Superior temporal gyrus (tissue), 1 donor: ENCODE data around the gene CEP131.
A peak's percentile ranks its signal among the peaks of the same experiment; 100 is the strongest.
"Not testable (repeated sequence)": the region's sequence is repeated elsewhere in the genome, so short reads cannot be mapped to it uniquely, and the experiment has no call there.

Experiments used
- DNase-seq: peaks from one replicate; pipeline ENCODE4 v3.0.0-alpha.2; 2016; ENCODE audit errors: extremely low spot score

The CEP131 gene

DNA sequence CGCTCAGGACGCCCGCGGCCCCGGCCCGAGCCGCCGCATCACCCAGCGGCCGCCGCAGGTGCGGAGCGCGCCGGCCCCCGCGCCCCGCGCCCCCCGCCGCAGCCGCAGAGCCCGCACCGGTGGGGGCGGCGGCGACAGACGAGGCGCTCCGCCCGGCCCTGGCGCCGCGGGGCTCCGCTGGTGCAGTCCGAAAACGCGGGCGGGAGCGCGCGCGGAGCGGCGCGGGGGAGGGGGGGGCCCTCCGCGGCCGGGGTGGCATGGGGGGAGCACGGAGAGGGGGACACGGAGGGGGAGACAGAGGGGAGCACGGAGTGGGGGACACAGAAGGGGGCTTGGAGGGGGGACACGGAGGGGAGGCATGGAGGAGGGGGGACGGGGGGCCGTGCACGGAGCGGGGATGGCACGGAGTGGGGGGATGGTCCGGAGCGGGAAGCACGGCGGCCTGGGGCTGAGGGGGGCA is 56.7 kb downstream of the CEP131 start, which contains the start of gene AATK:
AATK (minus strand) TSS at position 189 of the 460 bp plus-strand sequence. CDS start 229 bp downstream, outside the sequence.
- no peak for DNase-seq

DNA sequence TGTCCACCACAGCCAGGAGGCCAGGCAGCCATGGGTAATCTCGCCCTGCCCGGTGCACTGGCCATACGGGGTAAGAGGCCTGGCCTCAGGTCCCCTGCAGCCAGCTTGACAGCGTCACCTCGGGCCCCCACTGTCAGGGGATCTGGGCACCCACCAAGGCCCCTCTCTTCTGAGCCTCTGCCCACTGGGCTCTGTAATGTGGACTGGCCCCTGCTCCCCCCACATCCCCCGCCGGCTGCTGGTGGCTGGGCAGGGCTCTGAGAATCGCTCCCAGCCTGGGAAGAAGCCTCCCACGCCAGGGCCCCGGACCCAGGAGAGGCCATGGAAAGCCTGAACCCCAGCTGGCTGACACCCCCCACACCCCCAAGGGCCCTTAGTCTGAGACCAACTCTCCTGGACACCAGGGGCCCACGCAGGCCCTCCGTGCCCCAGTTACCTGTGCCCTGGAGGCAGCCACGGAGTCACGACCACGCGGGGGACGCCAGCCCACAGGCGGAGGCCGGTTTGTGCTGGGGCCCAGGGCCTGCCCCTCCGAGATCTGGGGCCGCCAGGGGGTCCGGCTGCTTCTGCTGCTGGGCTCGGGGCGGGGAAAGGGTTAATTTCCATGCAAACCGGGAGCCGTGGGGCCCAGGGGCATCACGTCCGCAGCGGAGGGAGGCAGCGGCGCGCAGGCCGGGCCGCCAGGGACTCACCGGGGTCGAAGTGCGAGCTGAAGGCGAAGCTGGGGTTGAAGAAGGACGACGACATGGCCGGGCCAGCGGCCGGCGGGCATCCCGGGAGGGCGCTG is 57.3 kb downstream of the CEP131 start, which contains the start of gene PVALEF:
PVALEF (plus strand) TSS at position 262 of the 787 bp plus-strand sequence. CDS start 15,720 bp downstream, outside the sequence.
- DNase-seq, result no peak

DNA sequence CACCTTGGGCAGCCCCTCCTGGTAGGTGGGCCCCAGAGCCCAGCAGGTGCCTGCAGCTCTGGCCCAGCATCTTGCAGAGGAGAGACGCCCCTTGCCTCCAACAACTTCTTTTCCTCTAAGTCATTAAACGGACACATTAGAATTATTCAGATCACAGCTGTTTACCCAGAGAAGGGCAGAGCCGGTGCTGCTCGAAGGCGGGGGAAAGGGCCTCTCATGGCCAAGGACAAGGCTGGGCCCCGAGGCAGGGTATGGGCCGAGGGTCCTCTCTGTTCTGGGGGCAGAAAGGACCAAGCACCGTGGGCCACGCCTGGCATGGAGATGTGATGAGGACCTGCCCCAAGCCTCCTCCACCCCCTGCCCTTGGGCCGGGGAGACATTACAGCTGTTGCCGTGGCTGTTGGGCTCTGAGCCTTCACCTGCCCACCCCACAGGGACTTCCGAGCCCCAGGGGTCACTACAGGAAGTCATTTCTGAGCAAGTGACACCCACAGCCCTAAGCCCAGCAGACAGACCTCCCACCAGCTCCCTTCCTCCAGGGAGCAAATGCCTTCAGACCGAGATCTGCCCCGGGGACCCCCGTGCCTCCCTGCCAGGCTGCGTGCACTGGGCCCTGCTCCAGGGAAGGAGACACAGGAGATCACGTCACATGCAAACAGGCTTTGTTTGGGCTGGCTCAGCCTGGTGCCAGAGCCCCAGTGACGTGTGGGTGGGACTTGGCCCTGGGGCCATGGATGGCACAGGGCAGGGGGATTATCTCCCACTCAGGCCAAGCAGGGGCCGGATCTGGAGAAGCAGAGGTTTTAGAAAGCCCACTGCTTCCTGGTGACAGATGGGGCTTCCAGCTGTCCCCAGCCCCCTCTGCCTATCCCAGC is 58.2 kb downstream of the CEP131 start:
- DNase-seq, result peak; percentile 79

DNA sequence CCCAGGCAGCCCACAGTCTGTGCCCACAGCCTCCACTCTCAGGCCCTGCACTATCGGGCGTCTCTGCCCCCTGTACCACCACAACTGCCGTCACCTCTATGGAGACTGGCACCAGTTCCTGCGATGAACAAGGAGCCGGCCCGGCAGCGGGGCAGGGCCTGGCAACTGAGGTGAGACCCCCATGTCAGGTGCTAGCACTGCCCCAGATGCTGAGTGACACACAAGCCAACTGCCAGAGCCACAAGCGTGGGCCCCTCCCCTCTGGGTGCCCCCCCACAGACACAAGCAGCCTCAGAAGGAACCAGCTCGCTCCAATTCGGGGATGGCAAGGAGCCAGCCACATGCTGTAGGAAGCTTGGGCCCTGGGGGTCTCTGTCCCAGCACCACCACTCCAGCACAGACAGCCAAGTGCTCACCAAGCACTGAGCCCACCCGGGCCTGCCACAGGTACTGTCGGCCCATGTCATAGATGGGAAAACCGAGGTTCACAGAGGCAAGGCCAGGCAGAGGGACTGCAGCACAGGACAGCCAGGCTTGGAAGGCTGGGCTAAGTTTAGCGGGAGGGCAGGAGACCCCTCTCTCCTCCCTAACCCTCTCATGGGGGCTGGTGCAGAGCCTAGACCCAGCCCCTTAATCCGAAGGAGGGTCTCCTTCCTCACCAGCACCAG is 58.9 kb downstream of the CEP131 start:
- no peak for DNase-seq

DNA sequence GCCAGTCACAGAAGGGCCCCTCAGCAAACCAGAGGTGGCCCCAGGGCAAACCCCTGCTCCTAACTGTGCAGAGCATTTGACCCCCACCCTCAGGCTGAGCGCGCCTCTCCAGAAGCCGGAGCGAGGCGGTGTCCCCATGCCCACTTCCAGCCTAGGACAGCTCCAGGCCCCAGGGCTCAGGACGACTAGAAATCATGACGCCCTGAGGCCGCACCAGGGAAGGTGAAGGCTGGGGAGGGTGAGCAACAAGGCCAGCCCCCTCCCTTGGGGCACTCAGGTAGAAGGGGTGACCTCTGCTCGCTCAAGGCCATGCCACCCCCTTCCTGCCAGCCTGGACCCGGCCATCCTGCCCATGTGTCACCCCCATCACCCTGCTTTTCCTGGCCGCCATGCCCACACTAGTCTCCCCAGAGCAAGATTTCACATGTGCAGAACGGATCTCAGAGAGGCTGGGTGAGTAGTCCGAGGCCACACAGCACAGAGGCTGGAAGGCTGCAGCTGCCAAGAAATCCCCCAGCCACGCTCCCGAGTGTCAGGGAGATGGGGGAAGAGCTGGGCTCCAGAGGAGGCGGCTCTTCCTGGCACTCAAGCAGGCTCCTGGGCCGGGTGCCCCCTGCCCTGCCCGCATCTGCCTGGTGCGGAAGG is 59.6 kb downstream of the CEP131 start:
- no peak for DNase-seq

DNA sequence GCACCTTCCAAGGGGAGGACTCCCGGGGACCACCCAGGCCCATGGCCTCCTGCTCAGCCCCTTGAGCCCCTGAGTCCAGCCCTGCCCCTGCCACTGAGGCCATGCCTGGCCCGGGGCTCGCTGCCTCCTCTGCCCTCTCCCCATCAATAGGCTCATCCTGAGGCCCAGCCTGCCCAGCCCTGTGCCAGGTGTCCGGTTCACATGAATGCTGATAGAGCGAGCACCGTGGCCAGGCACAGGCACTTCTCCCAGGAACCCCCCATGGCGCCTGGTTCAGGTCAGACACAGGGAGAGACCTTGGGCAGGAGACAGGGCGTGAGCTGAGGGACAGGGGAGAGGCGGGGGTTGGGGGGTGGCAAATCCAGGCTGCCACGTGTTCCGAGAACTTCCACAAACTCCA is 60.3 kb downstream of the CEP131 start:
- no peak for DNase-seq

DNA sequence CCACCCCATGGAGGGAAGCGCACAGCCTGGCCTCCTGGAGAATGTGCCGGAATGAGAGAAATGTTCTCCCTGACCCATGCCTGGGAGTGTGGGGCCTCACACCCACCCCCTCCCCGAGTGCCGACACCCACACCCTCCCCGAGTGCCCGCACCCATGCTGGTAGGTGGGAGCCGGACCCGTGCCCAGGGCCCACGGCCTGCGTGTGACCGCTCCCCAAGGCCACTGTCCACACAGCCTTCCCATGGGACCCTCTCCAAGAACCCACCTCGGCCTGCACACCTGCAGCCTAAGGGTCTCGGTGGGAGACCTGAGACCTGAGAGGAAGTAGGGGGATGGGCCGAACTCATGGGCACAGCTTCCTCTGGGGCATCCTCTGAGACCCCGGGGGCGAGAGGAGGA is 60.8 kb downstream of the CEP131 start:
- DNase-seq, result no peak

DNA sequence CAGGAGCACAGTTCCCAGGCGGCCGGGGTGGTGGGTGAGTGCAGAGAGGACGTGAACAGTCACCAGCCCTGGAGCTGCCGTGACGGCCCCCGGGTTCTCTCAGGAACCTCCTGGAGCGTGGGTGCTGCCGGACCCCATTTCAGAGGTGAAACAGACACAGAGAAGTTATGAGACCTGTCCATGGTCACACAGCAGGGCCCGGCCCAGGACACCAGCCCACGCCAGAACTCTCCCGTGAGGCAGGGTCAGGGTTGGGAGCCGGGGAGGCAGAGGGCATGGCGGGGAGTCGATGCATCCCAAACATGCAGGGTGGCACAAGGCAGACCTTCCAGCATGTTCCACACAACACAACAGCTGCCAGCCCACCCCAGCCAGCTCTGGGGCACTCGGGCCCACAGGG is 61.2 kb downstream of the CEP131 start:
- DNase-seq, result no peak

DNA sequence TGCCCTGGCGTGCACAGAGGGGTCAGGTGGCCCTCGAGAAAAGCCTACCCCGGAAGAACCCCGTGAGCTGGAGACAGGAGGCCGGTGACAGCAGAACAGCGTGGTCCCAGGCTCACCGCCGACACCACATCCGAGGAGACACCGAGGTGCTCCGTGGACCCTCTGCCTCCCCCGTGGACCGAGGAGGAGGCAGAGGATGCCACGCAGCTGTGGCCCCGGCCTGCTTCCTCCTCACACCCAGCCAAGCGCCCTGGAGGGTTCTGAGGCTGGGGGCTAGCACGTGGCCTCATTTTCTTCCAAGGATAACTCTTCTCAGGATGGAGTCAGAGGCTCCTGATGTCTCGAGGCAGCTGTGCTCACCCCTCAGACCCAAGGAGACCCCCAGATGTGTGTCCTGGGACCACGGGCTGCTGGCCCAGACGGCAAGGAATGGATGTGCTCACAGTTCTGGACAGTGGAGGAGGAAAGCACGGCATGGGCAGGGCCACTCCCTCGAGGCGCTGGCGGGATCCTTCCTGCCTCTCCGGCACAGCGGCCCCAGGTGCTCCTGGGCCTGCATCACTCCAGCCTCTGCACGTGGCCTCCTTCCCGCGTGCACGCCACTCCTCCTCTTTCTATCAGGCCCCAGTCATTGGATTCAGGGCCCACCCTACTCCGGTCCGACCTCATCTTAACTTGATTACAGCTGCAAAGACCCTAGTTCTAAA is 61.9 kb downstream of the CEP131 start:
- DNase-seq, result peak; percentile 2

DNA sequence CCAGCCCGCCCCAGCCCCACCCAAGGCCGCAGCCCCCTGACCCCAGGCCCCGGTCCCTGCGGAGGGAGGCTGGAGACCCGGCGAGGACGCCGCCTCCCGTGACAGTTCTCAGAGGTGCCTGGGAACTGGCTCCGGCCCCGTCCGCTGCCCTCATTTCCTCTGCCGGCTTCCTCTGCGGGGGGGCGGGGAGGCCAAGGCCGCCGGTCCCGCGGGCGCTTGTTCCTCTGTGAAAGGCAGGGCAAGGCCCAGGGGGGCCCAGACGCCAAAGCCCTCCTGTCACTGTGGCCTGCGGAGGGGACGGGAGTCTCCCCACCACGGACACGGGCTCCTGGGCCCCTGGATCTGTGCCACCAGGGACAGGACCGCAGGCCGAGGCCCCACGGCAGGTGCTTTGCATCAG is 62.5 kb downstream of the CEP131 start:
- peak; percentile 2 for DNase-seq

DNA sequence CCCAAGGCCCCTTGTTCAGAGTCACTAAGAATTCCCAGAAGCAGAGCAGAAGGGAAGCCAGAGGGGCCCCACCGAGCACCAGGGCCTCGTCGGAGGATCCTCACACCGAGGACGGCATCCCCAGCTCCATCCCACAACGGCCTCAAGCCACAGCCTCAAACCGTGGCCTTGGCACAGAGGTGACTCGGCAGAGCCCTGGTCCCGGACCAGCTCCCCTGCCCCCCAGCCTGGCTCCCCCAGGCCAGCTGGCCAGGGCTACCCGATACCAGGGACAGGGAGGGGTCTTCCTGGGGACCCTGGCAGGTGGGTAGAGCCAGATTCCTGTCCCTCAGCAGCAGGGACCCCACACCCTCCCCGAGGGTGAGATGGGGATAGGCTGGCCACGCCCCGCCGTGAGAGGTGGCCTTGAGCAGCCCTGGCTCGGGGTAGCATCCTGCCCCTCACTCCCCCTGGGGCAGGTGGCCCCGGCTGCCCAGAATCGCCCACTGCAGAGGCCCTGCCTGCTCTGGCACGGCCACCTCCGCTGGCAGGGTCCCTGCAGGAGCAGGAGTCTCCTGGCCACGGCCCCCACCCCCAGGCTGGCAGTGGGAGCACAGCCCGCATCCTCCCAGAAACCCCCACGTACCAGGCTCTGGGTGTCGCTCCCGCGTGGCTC is 63.0 kb downstream of the CEP131 start:
- DNase-seq, result no peak

DNA sequence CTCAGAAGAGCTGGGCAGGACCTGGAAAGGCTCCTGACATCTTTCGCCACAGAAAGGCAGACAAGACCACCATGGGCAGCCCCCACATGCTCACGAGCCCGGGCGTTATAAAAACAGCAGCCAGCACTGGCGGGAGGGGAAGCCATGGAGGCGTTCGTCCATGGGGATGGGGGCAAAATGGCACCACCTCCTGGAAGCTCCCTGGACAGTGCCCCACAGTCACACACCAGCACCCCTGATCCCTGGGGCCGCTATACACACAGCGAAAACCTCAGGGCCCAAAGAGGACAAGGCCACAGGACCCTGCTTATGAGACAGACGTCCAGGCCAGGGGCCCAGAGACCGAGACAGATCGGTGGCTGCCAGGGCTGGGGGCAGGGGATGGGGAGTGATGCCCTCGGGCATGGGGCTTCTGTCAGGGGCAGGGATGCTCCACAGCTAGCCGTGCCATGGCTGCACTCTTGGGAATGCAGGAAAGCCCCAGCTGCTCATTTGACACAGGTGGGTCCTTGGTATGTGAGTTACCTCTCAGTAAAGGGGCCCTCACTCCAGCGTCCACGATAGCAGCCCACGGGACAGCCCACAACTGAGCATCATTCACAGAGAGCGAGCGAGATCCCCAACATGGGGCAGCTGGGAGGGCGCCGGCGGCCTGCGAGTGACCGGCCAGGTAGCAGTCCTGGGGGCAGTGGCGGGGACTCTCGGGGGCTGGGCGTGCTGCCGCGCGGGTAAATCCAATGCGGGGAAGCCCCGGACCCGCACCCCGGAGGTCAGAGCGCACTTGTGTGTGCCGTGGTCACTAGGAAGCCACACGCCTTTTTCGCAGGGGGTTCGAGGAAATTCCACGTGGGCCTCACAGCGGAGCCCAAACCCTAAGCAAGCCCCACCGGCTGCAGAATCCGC is 63.8 kb downstream of the CEP131 start:
- DNase-seq, result no peak

DNA sequence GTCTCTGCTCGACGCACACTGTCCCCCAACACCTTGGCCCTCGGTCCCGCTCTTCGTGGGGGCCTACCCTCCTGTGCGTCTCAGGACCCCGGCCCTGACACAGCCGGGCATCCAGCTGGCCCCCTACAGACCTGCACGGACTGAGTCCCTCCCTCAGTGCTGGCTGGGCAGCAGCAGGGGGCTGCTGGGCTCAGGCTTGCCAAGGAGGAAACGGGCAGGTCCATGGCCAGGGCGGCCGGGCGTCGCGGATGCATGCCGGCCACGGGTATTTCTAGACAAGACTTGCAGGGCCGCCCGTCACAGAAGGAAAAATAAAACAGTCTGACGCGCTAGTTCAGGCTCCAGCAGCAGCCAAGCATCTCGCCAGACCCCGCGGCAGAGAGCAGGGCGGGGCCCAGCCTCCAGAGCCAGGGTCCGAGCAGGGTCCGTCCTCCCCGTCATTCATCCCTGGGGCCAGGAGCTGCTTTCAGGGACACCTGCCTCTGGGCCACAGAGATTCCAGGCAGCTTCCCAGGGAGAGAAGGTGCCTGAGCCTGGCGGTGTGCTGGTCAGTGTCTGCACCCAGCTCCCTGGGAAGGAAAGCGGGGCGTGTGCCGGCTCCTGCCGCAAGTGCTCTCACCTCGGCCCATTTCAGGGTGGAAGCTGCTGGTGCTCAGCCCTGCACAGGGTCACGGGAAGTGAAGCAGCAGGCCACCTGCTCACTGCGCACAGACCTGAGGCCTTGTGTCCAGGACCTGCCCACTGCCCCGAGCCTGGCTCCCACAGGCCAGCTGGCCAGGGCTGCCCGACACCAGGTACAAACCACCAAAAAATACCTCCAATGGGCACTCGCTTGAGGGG is 64.7 kb downstream of the CEP131 start:
- no peak for DNase-seq

DNA sequence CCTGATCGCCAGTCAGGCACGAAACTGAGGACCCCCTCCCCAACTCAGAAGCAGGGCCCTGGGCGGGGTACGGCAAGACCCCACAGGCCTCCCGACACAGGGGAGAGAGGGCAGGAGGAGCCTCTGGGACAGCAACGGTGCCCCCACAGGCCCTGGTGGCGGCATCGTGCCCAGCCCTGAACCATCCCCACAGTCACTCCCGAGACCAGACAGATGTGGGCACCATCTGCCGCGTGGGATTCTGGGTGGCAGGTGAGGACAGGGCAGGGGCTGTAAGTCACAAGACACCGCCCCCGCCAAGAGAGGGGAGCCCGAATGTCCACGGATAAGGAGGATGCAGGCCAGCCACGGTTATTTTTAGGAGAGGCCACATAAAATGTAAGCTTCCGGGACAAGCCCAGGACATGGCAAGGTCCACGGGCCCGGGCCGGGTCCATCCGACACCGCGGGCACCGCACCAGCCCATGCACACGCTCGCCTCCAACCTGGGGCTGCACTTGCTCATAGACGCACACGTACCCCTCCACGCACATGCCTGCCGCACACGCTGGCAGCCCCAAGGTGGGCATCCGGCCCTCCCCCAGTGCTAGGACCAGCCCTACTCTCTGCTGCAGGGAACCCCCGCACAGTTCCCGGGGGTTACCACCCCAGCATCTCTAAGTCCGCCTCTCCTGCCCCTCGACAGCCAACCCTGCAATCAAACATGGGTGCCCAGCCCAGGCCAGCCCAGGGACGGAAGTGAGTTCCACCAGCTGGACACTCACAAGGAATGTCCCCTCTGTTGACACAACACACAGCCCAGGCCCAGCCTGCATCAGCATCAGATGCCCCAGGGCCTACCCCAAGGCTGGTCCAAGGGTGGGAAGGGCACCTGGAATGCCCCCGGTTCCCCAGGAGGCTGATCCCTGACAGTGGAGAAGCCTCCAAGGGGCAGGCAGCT is 65.6 kb downstream of the CEP131 start:
- no peak for DNase-seq

DNA sequence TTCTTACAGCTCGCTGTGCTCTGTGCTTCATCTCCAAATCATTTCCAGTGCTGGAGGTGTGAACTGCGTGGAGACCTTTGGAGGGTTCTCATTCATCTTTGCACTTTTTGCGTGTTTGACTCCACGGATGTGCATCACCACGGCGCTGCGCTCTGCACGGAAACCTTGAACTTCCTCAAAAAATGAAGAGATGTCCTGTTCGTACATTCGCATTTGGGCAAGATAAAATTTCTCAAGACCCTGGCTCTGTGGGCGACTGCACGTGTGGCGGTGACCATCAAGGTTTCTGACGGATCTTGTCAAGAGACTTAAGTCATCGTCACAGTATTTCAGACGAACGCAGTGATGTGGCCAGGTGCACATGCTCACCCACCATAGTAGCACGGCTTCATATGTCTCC is 67.8 kb downstream of the CEP131 start:
- DNase-seq, result no peak

DNA sequence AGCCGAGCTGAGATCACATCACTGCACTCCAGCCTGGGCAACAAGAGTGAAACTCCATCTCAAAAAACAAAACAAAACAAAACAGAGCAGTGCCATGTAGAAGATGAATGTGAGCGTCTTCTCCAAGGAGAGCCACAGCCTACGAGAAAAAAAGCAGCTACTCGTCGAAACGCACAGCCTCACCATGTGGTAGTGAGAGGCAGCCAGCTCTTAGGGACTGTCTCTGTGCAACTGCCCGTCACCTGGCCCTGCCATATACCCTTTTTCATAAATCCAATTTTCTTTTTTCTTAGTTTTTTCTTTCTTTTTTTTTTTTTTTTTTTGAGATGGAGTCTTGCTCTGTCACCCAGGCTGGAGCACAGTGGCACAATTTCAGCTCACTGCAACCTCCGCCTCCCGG is 68.7 kb downstream of the CEP131 start:
- not testable (repeated sequence) for DNase-seq

DNA sequence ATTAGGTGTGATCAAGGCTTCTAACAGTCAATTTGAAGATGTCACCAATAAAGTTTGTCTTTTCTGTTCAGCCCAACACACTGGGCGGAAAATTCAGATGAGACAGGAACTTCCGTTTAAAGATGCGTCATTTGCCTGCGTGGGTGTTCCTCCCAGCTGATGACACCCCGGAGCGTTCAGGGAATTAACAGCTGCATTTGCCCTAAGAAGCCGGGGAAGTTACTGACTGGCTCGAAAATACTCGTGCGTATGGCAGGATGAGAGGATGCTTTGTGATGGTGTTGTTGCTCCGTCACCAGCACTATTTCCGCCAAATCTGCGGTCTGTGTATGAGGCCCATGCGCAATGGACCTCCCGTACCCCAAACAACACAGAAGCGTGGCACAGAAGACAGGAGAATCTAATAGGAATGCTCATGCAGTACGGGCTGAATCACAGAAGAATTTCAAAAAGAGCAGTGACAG is 69.4 kb downstream of the CEP131 start:
- DNase-seq, result peak; percentile 92
